ENCODE measurements around the gene PLCB4. TPM values are rescaled to one million over a fixed set of nuclear protein-coding genes. Genes with fewer than 3 reads are reported as not detected.

Gene PLCB4
- polyA plus RNA-seq, 1 donor (not counting 4 experiments of a cell fraction or from before 2014, with no cell fraction given), result 4.1 TPM

GRCh38 chr20:9256393-9256792 is 187.5 kb downstream of the PLCB4 start:
- dilution Hi-C loops (cut with MboI; ENCODE audit: extremely low pct_ligation_motif_present, low sequenced_read_pairs), result no loop called here
- Histone ChIP-seq H4K20me1 (ENCODE audit: control insufficient read depth, extremely low read depth, insufficient read depth, low read length) (no peaks in the 10 kb centered on the region), H3K36me3 (ENCODE audit: control insufficient read depth in 2 of 2, extremely low read depth in 1 of 2, insufficient read depth in 2 of 2, low read length in 2 of 2) (no peaks in the 10 kb centered on the region), H2AFZ (ENCODE audit: control insufficient read depth, low read length) (no peak overlapping the region), H3K9me3 (ENCODE audit: control insufficient read depth, low read depth, low read length) (no peaks in the 10 kb centered on the region), H3K9ac (ENCODE audit: control insufficient read depth, extremely low read depth, insufficient read depth, low read length) (no peak overlapping the region), H3K4me2 (ENCODE audit: control insufficient read depth, extremely low read depth, insufficient read depth, low read depth, low read length) (no peak overlapping the region), H3K4me3 (ENCODE audit: control insufficient read depth in 2 of 3, extremely low read depth in 1 of 3, insufficient read depth in 2 of 3, low read depth in 1 of 3, low read length in 3 of 3) (no peak overlapping the region), H3K4me1 (ENCODE audit: control insufficient read depth, extremely low read depth, insufficient read depth, low read length) (no peaks in the 10 kb centered on the region), H3K79me2 (ENCODE audit: control insufficient read depth, insufficient read depth, low read length) (no peaks in the 10 kb centered on the region), H3K9me1 (ENCODE audit: control insufficient read depth, extremely low read depth, insufficient read depth, low read length) (no peaks in the 10 kb centered on the region), H3K27me3 (ENCODE audit: control insufficient read depth, extremely low read depth, insufficient read depth, low read length) (no peaks in the 10 kb centered on the region), H3K27ac (ENCODE audit: control insufficient read depth, insufficient read depth, low read length) (no peak overlapping the region)
- DNase-seq (ENCODE audit: low read depth, low spot score), result no peak
- FAIRE-seq, result no peak
- TF ChIP-seq EZH2 (IDR thresholded peaks at IDR 0.05; ENCODE audit: low read length), result no peak
- no peak for TF ChIP-seq CTCF (optimal IDR thresholded peaks at IDR 0.05 in 1 of 3, IDR thresholded peaks at IDR 0.05 in 1 of 3, conservative IDR thresholded peaks at IDR 0.05 in 1 of 3; ENCODE audit: extremely low read depth in 1 of 3, insufficient read depth in 2 of 3, low read length in 3 of 3)

- no peak overlapping the region for H3K4me2 ChIP-seq (ENCODE audit: control insufficient read depth, extremely low read depth, insufficient read depth, low read depth, low read length)
- no peaks in the 10 kb centered on the region for H4K20me1 ChIP-seq (ENCODE audit: control insufficient read depth, extremely low read depth, insufficient read depth, low read length)
- no peaks in the 10 kb centered on the region for H3K9me3 ChIP-seq (ENCODE audit: control insufficient read depth, low read depth, low read length)
- no peak overlapping the region for H3K4me3 ChIP-seq (ENCODE audit: control insufficient read depth in 2 of 3, extremely low read depth in 1 of 3, insufficient read depth in 2 of 3, low read depth in 1 of 3, low read length in 3 of 3)
- H3K9me1 ChIP-seq (ENCODE audit: control insufficient read depth, extremely low read depth, insufficient read depth, low read length), result no peaks in the 10 kb centered on the region
- no peak for TF ChIP-seq CTCF (optimal IDR thresholded peaks at IDR 0.05 in 1 of 3, IDR thresholded peaks at IDR 0.05 in 1 of 3, conservative IDR thresholded peaks at IDR 0.05 in 1 of 3; ENCODE audit: extremely low read depth in 1 of 3, insufficient read depth in 2 of 3, low read length in 3 of 3)
- TF ChIP-seq EZH2 (IDR thresholded peaks at IDR 0.05; ENCODE audit: low read length), result no peak
- no peak overlapping the region for H3K27ac ChIP-seq (ENCODE audit: control insufficient read depth, insufficient read depth, low read length)
- no peaks in the 10 kb centered on the region for H3K4me1 ChIP-seq (ENCODE audit: control insufficient read depth, extremely low read depth, insufficient read depth, low read length)
- no peak for FAIRE-seq
- H3K79me2 ChIP-seq (ENCODE audit: control insufficient read depth, insufficient read depth, low read length), result no peaks in the 10 kb centered on the region
- H3K36me3 ChIP-seq (ENCODE audit: control insufficient read depth in 2 of 2, extremely low read depth in 1 of 2, insufficient read depth in 2 of 2, low read length in 2 of 2), result no peaks in the 10 kb centered on the region
- no peaks in the 10 kb centered on the region for H3K27me3 ChIP-seq (ENCODE audit: control insufficient read depth, extremely low read depth, insufficient read depth, low read length)
- dilution Hi-C loops (cut with MboI; ENCODE audit: extremely low pct_ligation_motif_present, low sequenced_read_pairs), result no loop called here
- DNase-seq (ENCODE audit: low read depth, low spot score), result no peak
- H2AFZ ChIP-seq (ENCODE audit: control insufficient read depth, low read length), result no peak overlapping the region
- no peak overlapping the region for H3K9ac ChIP-seq (ENCODE audit: control insufficient read depth, extremely low read depth, insufficient read depth, low read length)
These were observed 190.0 kb downstream of the PLCB4 start for GRCh38 chr20:9258901-9259300.
